Measurements from ENCODE around the gene ASTE1.

- TF ChIP-seq POLR2A (IDR thresholded peaks at IDR 0.05; ENCODE audit: borderline replicate concordance, extremely low read depth, insufficient read depth, insufficient read length) (no peak), POLR2AphosphoS5 (IDR thresholded peaks at IDR 0.05; ENCODE audit: low read depth, low read length) (no peak), EZH2 (IDR thresholded peaks at IDR 0.05) (no peak), CTCF (IDR thresholded peaks at IDR 0.05 in 2 of 3, conservative IDR thresholded peaks at IDR 0.05 in 1 of 3; ENCODE audit: borderline replicate concordance in 1 of 3, insufficient read depth in 1 of 3, low read depth in 2 of 3, low read length in 2 of 3) (no peak), SRF (IDR thresholded peaks at IDR 0.05; ENCODE audit: low read depth) (no peak)
Observed at GRCh38 chr3:130992344-130992743, 34.3 kb downstream of the ASTE1 start.
